ENCODE measurements around the gene CNNM2.

- no peak for TF ChIP-seq SP1 (IDR thresholded peaks at IDR 0.05; ENCODE audit: low read depth)
- TF ChIP-seq CTCF (IDR thresholded peaks at IDR 0.05 in 2 of 3, conservative IDR thresholded peaks at IDR 0.05 in 1 of 3; ENCODE audit: borderline replicate concordance in 1 of 3, insufficient read depth in 1 of 3, low read depth in 2 of 3, low read length in 2 of 3) = no peak
- no peak for TF ChIP-seq RAD21 (IDR thresholded peaks at IDR 0.05; ENCODE audit: low read depth)
- TF ChIP-seq EZH2 (IDR thresholded peaks at IDR 0.05) = no peak
- no peak for TF ChIP-seq YY1 (IDR thresholded peaks at IDR 0.05; ENCODE audit: extremely low read depth, insufficient replicate concordance, low read depth, low read length)
- TF ChIP-seq POLR2A (IDR thresholded peaks at IDR 0.05; ENCODE audit: borderline replicate concordance, extremely low read depth, insufficient read depth, insufficient read length) = no peak
- TF ChIP-seq POLR2AphosphoS5 (IDR thresholded peaks at IDR 0.05; ENCODE audit: low read depth, low read length) = no peak
- TF ChIP-seq EZH2phosphoT487 (IDR thresholded peaks at IDR 0.05; ENCODE audit: borderline replicate concordance) = no peak
- TF ChIP-seq CBX3 (IDR thresholded peaks at IDR 0.05; ENCODE audit: low read depth) = no peak
- TF ChIP-seq ZFX (IDR thresholded peaks at IDR 0.05) = no peak
- no peak for TF ChIP-seq ZNF274 (IDR thresholded peaks at IDR 0.05; ENCODE audit: low read depth, low read length)
- no peak for TF ChIP-seq REST (IDR thresholded peaks at IDR 0.05; ENCODE audit: low read depth)
- no peak for TF ChIP-seq ATF3 (IDR thresholded peaks at IDR 0.05)
- TF ChIP-seq, protein P1, sequence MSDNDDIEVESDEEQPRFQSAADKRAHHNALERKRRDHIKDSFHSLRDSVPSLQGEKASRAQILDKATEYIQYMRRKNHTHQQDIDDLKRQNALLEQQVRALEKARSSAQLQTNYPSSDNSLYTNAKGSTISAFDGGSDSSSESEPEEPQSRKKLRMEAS (IDR thresholded peaks at IDR 0.05) = no peak
Observed at GRCh38 chr10:102876747-102877153, 41.3 kb upstream of the CNNM2 start.
